Gastroesophageal sphincter (tissue), 4 donors: ENCODE data around the gene UGT2B17. TPM values are rescaled to one million over a fixed set of nuclear protein-coding genes. Genes with fewer than 3 reads are reported as not detected.

Source experiments
- ATAC-seq: fragments of 150-250 bp; one replicate; pipeline ENCODE4 v1.9.1; 2016; ENCODE audit warnings: mild to moderate bottlenecking, moderate library complexity
- H3K27ac ChIP-seq, 4 donors: fragments of 200-600 bp; sonication (generic) in 3 of 4; 1 replicate in 3 of 4; 2 replicates in 1 of 4; pipeline ENCODE4 v1.5.1; 2016 to 2019
- H3K27me3 ChIP-seq: fragments of 200-600 bp; sonication (generic); one replicate; pipeline ENCODE4 v1.5.1; 2019
- H3K36me3 ChIP-seq, 2 donors: fragments of 200-600 bp; sonication (generic); one replicate each; pipeline ENCODE4 v1.5.1; 2019; ENCODE audit warnings: control low read depth in 1 of 2
- H3K4me1 ChIP-seq, 3 donors: fragments of 200-600 bp; sonication (generic); 1 replicate in 2 of 3; 2 replicates in 1 of 3; pipeline ENCODE4 v1.5.1; 2016 to 2019; ENCODE audit warnings: control low read depth in 2 of 3
- H3K4me3 ChIP-seq, 2 donors: fragments of 200-600 bp; sonication (generic); one replicate each; pipeline ENCODE4 v1.5.1; 2019; ENCODE audit warnings: mild to moderate bottlenecking in 1 of 2, moderate library complexity in 1 of 2
- H3K9me3 ChIP-seq, 3 donors: fragments of 200-600 bp; sonication (generic); one replicate each; pipeline ENCODE4 v1.5.1; 2017 to 2019; ENCODE audit warnings: control low read depth in 2 of 3
- EP300 ChIP-seq: sonication (generic); formaldehyde crosslinking; IDR thresholded peaks from one replicate; pipeline ENCODE4 v1.6.1; 2017; ENCODE audit warnings: antibody characterized with exemption, mild to moderate bottlenecking
- POLR2A ChIP-seq, 2 donors: fragments of 450-650 bp; IDR thresholded peaks; one replicate each; pipeline ENCODE4 v1.6.1; 2017; ENCODE audit warnings: antibody characterized with exemption in 2 of 2, mild to moderate bottlenecking in 2 of 2, moderate library complexity in 1 of 2
- POLR2AphosphoS5 ChIP-seq: sonication (generic); formaldehyde crosslinking; IDR thresholded peaks from one replicate; pipeline ENCODE4 v1.6.1; 2017; ENCODE audit warnings: antibody characterized with exemption
- WGBS, 2 donors: methylation state at CpG; one replicate each; pipeline ENCODE4 v1.1.5; 2018; ENCODE audit warnings: low coverage in 1 of 2; 5-methylcytosine and 5-hydroxymethylcytosine counted together
- total RNA-seq, 4 donors: library from RNA; depleted of rRNA; stranded (reverse); fragments of >200 nt; gene quantifications; one replicate each; pipeline ENCODE4 v1.1.0, GENCODE V29; 2016
- TF ChIP-seq, protein P1 (sequence below), 4 experiments: fragments of 200-600 bp in 2 of 4; fragments of 450-650 bp in 2 of 4; sonication (generic) in 1 of 4; IDR thresholded peaks; one replicate each; pipeline ENCODE4 v1.5.1; 2017 to 2019; ENCODE audit warnings: antibody characterized with exemption in 4 of 4, mild to moderate bottlenecking in 2 of 4, moderate library complexity in 2 of 4

Gene UGT2B17
- total RNA-seq, 4 donors from 2014 or later, result 0.27 TPM; not detected in 3

DNA sequence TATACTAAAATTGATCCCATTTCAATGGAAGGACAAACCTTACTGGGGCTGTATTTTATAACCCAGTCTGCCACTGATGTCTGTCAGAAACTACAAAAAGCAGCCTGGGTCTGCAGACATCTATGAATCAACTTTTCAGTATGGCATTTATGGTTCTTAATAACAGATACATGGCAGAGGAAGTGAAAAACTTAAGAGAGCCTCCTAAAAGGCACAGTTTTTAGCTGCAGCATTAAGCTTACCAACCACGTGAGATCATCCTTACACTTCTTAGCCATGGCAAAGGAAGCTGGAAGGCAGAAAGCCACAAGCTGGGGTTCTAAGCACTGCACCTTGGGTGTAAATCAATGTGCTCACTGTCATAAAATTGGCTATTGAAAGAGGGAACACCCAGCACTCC lies 16.6 kb upstream of the UGT2B17 start:
- no peak for ATAC-seq
- H3K36me3 ChIP-seq, result no peaks in the 10 kb centered on the region
- no peaks in the 10 kb centered on the region for H3K4me1 ChIP-seq
- 100% methylated on average over 1 of the region's 1 CpG; no CpG with 5 or more reads in 1 of the 2 donors for WGBS, 2 donors
- H3K27me3 ChIP-seq, result no peaks in the 10 kb centered on the region
- no peaks in the 10 kb centered on the region for H3K9me3 ChIP-seq
- no peak overlapping the region for H3K4me3 ChIP-seq
- H3K27ac ChIP-seq, result no peak overlapping the region
- TF ChIP-seq EP300 (no peak), POLR2AphosphoS5 (no peak), POLR2A (IDR thresholded peaks at IDR 0.05) (no peak)
- TF ChIP-seq, protein P1, sequence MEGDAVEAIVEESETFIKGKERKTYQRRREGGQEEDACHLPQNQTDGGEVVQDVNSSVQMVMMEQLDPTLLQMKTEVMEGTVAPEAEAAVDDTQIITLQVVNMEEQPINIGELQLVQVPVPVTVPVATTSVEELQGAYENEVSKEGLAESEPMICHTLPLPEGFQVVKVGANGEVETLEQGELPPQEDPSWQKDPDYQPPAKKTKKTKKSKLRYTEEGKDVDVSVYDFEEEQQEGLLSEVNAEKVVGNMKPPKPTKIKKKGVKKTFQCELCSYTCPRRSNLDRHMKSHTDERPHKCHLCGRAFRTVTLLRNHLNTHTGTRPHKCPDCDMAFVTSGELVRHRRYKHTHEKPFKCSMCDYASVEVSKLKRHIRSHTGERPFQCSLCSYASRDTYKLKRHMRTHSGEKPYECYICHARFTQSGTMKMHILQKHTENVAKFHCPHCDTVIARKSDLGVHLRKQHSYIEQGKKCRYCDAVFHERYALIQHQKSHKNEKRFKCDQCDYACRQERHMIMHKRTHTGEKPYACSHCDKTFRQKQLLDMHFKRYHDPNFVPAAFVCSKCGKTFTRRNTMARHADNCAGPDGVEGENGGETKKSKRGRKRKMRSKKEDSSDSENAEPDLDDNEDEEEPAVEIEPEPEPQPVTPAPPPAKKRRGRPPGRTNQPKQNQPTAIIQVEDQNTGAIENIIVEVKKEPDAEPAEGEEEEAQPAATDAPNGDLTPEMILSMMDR (IDR thresholded peaks at IDR 0.05), result no peak

DNA sequence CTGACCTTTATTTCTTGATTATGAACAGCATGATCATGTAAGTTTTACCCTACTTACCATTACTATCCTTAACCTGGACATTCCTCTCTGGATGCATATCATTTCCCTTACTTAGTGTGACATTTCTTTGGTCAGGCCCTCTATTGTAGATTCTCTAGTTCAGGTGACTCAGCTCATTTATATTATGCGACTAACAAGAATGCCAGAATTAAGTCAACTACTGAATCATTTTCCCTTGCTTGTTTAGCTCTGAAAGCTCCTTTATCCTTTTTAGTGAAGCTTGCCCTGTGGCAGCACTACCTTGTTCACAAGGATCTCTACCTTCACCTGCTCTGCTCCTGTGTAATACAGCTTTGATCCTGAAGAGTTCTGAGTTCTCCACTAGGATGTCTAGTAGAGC lies 15.1 kb upstream of the UGT2B17 start:
- TF ChIP-seq POLR2AphosphoS5 (no peak), POLR2A (IDR thresholded peaks at IDR 0.05) (no peak), EP300 (no peak)
- TF ChIP-seq, protein P1 (IDR thresholded peaks at IDR 0.05), result no peak
- Histone ChIP-seq H3K27ac (no peak overlapping the region), H3K27me3 (no peaks in the 10 kb centered on the region), H3K4me3 (no peak overlapping the region), H3K4me1 (no peaks in the 10 kb centered on the region), H3K9me3 (no peaks in the 10 kb centered on the region), H3K36me3 (no peaks in the 10 kb centered on the region)
- ATAC-seq, result no peak
- WGBS, 2 donors, result 87% methylated on average over 1 of the region's 1 CpG; no CpG with 5 or more reads in 1 of the 2 donors

GRCh38 chr4:68589790-68590189 lies 13.7 kb upstream of the UGT2B17 start:
- H3K36me3 ChIP-seq, result no peaks in the 10 kb centered on the region
- H3K9me3 ChIP-seq, result no peaks in the 10 kb centered on the region
- H3K4me3 ChIP-seq, result no peak overlapping the region
- TF ChIP-seq POLR2AphosphoS5 (no peak), EP300 (no peak), POLR2A (IDR thresholded peaks at IDR 0.05) (no peak)
- TF ChIP-seq, protein P1 (IDR thresholded peaks at IDR 0.05), result no peak
- ATAC-seq, result no peak
- no peaks in the 10 kb centered on the region for H3K4me1 ChIP-seq
- no peaks in the 10 kb centered on the region for H3K27me3 ChIP-seq
- no peak overlapping the region for H3K27ac ChIP-seq

GRCh38 chr4:68582339-68582717 lies 6.2 kb upstream of the UGT2B17 start:
- Histone ChIP-seq H3K4me3 (no peak overlapping the region), H3K36me3 (no peaks in the 10 kb centered on the region), H3K9me3 (no peaks in the 10 kb centered on the region), H3K27ac (no peak overlapping the region), H3K27me3 (no peaks in the 10 kb centered on the region), H3K4me1 (no peaks in the 10 kb centered on the region)
- TF ChIP-seq, protein P1 (IDR thresholded peaks at IDR 0.05), result no peak
- no peak for TF ChIP-seq POLR2A (IDR thresholded peaks at IDR 0.05)
- TF ChIP-seq EP300, result no peak
- TF ChIP-seq POLR2AphosphoS5, result no peak
- no peak for ATAC-seq
- WGBS, 2 donors, result no CpG with 5 or more reads among the region's 4 CpGs

DNA sequence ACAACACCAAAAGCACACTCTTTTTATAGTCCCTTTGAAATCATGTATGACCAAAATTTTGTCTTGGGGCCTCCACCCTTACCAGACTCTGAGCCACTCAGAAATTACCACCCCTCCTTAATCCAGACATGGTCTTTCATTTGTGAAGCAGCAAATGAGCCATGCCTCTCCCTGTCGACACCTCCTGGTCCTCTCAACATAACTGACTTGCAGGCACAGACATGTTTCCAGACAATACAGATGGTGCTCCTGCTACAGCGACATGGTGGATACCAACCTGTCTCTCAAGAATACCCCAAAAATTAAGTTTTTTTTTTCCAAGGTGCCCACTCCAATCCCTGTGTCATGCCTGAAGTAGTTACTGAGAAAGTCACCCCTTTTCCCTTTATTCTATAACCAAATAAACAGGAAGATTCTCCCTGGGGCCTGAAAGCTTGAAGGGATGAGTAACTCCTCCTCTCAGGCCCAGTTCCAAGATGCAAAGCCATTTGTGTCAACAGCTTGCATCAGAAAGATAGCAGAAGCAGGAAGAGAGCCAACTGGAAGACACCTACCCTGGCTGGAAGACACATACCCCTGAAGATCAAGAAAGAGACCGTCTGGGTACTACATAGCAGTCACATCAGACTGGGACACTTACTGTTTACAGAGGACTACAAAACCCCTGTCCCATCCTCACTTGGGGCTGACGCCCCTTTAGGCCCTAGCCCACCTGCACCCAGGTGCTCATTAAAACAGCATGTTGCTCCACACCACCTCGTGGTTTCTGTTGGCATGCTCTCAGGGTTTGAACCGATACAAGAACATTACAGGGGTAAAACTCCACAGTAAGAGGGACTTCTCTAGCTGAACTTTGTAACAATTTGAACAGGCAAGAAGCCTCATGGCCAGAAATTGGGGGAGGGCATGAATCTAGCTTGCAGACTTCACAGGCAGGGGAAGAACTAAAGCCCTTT lies 5.5 kb upstream of the UGT2B17 start:
- H3K36me3 ChIP-seq, result no peaks in the 10 kb centered on the region
- H3K4me1 ChIP-seq, result no peaks in the 10 kb centered on the region
- no peak overlapping the region for H3K27ac ChIP-seq
- no peak for TF ChIP-seq EP300
- no peak for TF ChIP-seq POLR2AphosphoS5
- TF ChIP-seq, protein P1 (IDR thresholded peaks at IDR 0.05), result no peak
- TF ChIP-seq POLR2A (IDR thresholded peaks at IDR 0.05), result no peak
- WGBS, 2 donors, result 94% methylated on average over 3 of the region's 6 CpGs; no CpG with 5 or more reads in 1 of the 2 donors
- no peaks in the 10 kb centered on the region for H3K9me3 ChIP-seq
- ATAC-seq, result no peak
- H3K27me3 ChIP-seq, result no peaks in the 10 kb centered on the region
- H3K4me3 ChIP-seq, result no peak overlapping the region
